Occipital lobe (tissue), 2 donors: ENCODE results near the gene SLC6A3. TPM values are rescaled to one million over a fixed set of nuclear protein-coding genes. Genes with fewer than 3 reads are reported as not detected.

Source experiments
- DNase-seq: peaks from one replicate; lab custom pipeline; 2025; lab: John Stamatoyannopoulos, UW
- total RNA-seq: library from RNA; depleted of rRNA; stranded (reverse); fragments of >200 nt; gene quantifications from one replicate; pipeline ENCODE4 v1.2.3, GENCODE V29; 2014

SLC6A3 gene
- total RNA-seq, 1 donor from 2014 or later = not detected

DNA sequence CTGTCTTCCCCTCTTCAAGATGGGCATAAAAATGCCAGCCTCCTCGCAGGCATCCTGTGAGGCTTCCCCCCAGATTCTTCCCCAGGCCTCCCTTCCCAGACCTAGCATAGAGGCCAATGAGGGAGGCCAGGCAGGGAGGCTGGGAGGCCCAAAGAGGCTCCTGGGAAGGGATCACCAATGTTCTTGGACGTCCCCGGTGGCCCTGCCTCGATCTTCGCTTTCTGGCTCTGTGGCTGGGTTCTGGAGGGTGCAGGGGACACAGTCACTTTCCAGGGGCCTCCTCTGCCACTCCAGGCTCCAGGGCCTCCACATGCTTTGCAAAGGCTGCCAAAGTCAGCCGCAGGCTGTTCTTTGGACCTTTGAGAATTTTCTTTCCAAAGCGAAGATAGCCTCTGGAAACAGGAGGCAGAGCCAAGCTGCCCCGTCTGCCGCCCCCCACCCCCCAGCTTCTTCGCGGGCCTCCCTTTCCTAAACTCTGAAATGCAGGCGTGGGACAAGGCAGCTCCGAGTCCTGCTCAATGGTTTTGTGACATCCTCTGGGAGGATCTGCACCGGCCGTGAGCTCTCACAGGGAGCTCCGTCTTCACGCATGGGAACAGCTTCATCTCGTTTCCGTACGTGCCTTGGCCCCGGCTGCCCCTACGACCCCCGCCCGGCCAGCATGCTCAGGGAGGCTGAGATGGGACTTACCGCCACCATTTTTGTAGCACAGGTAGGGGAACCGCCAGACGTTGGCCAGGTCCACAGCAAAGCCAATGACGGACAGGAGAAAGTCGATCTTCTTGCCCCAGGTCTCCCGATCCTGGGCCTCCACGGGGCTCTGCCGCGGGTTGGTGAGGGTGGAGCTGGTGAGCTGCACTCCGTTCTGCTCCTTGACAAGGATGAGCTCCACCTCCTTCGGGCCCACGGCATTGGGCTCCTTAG, 2.8 kb downstream of the SLC6A3 start:
- DNase-seq = no peak

DNA sequence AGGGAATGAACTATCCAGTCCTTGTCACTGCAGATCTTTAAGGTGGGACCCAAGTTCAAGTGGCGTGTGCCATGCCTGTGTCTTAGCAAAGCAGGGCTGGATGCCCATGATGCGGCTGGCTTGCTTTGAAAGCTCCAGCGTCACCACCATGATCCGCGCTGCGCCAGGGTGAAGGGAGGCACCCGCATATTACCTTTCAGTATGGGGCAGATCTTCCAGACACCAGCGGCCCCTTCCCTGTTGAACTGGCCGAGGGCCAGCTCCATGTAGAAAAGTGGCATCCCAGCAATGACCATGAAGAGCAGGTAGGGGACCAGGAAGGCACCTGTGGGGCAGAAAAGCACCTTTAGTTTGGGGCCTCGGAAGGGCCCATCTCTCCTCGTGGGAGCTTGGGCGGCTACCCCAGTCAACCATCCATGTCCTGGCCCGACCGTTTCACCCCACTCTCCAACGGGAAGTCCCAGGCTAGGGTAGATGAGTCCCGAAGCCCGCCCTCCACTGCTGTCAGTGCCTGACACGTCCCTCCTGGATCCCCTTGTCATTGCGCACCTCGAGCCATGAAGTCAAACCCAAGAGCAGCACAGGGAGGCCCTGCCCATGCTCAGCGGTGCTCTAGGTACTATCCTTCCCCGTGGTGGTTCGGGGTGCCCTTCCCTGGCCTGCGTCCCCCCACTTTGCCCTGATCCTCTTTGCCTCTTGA, 3.9 kb downstream of the SLC6A3 start:
- DNase-seq = no peak

DNA sequence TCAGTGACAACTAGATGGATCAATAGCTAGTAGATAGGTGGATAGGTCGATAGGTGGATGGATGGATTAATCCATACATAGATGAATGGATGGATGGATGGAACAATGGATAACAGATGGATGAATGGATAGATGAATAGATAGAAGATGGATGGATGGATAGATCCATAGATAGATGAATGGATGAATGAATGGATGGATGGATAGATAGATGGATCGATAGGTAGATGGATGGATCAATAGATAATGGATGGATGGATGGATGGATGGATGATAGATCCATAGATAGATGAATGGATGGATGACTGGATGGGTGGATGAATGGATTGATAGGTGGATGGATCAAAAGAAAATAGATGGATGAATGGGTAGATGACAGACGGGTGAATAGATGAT, 5.1 kb downstream of the SLC6A3 start:
- DNase-seq = no peak

DNA sequence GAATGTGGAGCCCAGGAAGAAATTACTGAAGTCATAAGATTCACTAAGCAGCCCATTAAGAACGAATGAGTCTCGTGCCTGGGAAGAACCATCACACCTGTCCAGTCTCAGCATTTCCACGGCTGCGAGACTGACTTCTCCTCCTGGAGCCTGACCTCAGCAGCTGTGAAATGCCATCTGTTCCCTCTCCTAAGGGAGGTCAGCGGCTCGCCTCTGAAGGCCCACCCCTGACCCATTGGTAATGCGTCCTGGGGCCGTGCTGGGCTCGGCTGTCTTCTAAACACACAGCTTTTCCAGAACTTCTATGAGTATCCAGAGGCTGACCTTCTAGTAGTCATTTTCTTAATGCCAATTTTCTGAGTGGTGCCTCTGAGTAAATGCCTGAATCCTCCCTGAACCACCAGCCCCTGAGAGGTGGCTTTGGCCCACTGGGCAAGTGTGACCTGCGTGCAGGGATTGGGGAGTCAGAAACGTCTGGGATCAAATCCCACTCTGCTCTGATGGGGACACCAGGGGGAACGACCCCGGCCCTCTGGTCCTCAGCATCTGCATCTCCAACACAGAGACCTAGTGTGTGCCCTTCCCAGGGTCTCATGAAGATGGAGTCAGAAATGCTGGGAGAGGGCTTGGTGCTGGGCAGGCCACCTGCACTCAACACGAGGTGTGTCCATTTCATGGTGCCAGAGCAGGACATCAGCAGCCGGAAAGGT, 5.7 kb downstream of the SLC6A3 start:
- no peak for DNase-seq

DNA sequence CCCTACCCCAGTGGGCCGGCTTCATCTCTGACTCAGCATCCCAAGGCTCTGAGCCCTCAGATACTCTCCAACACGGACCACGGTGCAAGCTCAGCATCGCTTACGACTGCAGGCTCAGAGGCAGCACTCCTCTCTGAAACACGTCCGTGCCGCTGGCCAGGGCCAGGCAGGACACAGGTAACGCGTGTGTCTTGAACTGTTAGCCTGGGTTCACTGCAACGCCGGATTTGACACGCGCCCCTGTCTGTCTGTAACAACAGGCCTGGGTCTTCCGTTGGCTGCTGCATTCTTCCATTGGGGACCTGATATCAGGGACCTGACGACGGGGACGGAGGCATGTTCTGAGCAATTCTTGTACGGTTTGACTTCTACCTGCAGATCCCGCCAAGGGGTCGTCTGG, 6.4 kb downstream of the SLC6A3 start:
- no peak for DNase-seq

DNA sequence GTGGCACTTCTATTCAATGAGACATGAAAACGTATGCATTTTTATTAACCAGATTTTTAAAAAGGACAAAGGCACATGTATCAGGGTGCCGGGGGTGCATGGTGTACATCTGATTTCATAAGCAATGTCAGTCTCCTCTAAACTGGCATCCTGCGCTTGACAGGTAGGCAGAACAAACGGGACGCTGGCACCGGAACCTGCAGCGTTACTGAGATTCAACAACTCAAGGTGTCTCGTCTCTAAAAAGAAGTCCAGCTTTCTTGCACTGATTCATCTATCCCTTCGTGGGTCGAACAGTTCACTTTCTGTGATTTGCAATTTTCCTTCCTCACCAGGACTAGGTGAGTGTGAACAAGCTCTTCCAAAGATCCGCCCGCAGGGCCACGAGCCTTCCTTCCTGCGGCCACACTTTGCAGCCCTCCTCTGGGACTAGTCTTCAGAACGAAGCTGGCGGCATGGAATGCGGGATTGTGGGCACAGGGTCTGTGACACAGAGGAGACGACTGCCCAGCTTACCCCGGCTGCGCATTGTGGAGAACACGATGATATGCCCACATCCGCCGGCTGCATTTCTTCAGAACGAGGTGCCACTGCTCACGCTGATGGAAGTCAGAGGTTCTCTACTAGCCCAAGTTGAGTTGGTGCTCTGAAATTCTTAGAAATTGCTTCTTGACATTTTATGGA, 7.2 kb downstream of the SLC6A3 start:
- no peak for DNase-seq

DNA sequence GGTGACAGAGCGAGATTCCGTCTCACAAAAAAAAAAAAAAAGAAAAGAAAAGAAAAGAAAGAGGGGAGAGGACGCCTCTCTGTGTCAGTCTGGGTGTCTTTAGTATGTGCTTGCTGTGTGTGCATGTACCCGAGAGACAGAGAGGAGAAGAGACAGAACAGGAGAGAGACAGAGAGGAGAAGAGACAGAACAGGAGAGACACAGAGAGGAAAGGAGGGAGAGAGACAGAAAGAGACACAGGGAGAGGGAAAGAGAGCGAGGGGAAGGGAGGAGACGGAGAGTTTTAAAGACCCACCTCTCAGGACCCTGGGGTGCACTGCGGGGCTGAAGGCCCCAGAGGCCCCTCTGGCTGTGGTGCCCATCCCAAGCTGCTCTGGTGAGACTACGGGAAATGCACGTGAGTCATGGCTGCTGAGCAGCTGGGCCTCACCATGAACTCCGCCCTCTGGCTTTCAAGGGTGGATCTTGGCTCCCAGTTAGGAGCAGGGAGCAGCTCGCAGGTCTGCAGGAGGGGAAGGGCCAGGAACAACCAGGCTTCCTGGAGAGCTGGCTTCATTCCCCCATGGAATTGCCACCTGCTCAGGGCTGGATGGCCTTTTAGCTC, 7.9 kb downstream of the SLC6A3 start:
- no peak for DNase-seq

DNA sequence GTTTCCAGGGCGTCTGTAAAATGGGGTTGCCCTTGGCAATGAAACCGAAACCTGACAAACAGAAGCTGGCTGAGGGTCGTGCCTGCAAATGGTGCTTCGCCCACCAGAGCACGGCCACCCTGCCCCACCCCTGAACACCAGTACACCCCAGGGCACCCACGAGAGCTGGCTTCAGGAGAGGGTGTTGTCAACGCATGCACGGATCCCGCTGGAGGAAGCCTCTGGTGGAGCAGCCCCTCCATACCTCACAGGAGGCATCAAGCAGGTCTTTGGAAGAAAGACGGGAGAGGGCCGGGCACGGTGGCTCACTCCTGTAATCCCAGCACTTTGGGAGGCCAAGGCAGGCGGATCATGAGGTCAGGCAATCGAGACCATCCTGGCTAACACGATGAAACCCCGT, 8.6 kb downstream of the SLC6A3 start:
- DNase-seq = no peak

DNA sequence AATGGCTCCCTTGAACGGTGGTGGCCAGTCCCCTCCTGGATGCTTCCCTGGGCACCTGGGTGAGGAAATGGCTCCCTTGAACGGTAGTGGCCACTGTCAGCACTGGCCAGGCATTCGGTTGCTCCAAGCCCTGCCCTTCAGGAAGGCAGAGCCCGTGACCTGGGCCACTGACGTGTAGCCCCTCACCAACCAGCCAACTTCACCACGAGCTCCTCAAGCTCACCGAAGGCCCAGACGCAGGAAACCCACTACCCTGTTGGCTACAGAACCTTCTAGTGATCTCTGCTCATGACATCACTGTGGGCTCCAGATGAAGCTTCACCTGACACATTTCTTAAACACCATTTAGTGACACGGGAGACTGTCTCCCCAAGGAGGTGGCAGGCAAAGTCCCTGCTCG, 9.2 kb downstream of the SLC6A3 start:
- DNase-seq = no peak

DNA sequence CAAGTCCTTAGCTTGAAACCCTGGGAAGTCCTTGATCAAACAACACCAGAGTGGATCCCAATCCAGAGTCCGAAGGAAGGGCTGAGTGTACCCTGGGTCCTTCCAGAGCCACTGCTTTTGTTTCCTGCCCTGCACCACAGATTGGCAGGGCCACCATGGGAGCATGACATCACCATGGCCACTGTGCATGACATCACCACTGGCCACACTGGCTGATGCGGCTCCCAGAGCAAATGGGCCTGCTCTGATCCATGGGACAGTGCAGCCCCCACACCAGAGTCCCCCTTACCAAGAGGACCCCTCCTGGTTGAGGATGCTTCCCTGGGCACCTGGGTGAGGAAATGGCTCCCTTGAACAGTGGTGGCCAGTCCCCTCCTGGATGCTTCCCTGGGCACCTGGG, 9.9 kb downstream of the SLC6A3 start:
- DNase-seq = no peak

DNA sequence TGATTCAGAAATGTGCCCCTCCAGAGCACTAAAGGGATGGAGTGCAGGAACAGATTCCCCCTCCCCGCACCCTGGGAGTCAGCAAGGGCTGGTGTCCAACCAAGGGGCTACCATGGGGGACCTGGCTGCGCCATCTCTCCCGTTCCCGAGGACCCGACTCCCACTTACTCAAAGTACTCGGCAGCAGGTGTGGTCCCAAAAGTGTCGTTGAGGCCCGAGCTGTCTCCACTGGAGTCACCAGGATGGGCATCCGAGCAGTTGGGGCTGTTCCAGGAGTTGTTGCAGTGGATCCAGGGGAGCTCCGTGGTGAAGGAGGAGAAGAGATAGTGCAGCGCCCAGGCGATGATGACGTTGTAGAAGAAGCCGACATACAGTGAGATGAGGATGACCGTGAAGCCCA, 12.9 kb downstream of the SLC6A3 start:
- no peak for DNase-seq

DNA sequence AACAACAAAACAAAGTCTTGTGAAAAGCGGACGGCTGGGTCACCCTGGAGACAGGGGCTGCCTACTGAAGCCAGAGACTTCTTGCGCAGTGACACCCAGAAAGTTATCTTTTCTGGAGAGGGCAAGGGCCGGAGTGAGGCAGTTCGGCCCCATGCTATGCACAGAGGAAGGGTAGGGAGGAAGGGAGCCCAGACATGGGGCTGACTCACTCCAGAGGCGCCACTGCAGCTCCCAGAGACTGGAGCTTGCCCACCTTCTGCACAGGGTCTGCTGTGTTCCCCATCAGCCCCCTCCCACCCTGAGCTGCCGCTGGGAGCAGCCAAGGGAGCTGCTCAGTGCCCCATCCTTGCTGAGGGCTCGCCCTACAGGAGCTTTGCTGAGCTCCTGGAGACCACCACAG, 13.3 kb downstream of the SLC6A3 start:
- DNase-seq = no peak

DNA sequence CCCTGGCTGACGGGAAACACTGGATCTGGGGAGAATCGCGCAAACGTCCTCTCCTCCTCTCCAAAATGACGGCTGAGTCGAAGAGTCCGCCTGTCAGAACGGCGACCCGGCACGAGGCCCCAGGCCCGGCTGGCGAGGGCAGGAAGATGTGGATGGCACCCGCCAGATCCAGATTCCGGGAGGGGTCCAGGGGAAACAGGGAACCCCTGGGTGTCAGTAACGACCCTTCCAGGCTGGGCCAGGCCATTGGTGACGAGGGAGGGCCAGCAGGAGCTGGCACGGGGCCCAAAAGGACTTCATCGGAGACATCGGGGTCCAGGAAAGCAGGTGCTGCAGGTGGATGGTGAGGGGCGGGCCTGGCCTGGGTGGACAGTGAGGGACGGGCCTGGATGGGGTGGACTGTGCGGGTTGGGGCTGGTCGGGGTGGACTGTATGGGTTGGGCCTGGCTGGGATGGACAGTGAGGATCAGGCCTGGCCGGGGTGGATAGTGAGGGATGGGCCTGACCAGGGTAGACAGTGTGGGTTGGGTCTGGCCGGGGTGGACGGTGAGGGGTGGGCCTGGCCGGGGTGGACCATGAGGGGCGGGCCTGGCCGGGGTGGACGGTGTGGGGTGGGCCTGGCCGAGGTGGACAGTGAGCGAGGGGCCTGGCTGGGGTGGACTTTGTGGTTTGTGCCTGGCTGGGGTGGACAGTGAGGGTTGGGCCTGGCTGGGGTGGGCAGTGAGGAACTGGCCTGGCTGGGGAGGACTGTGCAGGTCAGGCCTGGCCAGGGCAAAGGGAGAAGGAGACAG, 14.0 kb downstream of the SLC6A3 start:
- DNase-seq = no peak

DNA sequence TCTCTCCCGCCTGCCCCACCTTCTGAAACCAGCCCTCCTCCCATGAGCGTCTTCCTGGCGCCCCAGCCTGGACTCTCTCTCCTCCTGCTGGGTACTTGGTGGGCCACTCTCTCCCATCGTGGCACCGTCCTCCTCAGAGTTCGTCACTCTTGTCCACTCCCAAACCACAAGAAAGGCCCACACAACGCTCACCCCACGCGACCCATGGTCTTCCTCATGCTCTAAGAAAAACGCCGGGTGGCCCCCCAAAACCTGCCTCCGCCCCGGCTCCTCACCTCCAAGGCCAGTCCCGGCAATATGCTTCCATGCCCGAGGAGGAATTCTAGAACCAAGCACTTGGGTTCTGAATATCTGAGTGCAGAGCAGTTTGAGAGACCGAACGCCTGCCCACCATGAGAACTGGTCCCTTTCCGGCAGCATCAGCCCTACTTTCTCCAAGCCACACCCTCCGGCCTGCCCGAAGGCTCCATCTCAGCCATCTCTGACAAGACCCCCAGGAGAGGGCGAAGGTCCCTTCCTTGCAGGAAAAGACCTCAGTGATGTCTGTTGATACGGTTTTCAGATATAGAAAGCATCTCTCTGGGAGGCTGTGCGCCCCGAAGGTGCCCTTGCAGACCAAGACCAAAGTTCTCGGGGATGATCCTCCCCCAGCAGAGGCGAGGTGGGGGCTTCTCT, 15.0 kb downstream of the SLC6A3 start:
- DNase-seq = no peak

DNA sequence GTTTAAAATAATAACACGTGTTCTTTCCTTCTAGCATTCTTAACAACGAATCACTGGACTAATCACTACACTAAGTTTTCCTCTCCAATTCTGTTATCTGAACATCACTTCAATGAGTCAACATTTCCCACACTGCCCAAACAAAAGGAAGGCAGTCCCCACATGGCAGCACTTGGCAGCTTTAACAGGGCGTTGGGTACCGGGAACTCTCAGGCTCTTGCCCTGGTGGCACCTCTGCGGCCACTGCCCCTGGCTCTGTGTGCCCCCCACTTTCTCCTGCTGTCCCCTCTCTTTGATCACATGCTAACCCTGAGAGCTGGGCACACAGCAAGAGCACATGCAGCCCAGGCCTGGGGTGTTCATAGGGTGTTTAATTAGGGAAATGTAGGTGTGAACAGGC, 15.7 kb downstream of the SLC6A3 start:
- DNase-seq = no peak

DNA sequence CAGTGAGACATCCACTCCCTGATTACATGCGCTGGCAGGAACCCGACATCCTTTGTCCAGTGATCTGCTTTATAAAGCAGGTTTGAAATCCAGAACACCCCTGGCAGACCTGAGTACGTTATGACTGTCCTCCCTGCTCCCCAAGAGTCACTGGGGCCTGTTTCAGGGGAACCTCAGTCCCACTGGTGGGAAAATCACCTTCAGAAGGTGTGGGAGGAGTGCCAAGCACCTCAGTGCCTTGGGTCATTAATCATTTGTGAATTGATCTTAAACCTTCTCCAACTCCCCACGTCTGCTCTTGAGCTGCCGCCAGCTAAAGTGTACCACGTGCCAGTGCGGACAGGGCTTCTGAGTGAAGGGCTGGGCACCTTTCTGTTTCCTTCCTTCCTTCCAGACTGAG, 16.2 kb downstream of the SLC6A3 start:
- DNase-seq = no peak

DNA sequence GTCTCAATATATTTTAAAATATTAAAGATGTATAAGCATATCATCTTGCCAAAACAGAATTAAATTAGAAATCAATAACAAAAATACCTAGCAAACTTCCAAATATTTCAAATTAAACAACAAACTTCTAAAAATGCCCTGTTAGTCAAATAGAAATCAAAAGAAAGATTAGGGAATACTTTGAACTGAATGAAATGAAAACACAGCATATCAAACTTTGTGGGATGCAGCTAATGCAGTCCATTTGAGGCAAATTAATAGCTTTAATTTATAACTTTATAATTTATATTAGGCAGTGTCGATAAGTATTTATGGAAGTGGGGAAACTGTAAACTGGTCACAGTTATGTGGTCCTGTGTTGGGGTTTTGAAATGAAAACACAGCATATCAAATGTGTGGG, 17.1 kb downstream of the SLC6A3 start:
- no peak for DNase-seq

DNA sequence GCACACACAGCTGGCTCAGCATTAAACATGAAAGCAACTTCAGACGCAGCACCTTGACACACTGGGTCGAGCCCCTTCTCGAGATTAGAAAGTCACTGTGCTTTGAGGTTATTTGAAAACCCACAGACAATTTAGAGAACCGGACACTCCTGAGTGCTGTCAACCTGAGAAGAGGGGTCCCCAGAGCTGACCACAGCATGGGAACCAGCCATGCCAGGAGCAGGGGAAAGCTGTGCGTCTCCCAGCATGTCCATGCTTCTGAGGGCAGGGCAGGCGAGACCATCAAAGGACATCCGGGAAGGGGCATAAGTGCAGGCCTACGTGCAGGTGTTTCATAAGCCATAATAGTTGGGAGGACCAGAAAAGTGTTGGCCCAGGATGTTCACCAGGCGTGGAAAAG, 20.5 kb downstream of the SLC6A3 start:
- DNase-seq = no peak

DNA sequence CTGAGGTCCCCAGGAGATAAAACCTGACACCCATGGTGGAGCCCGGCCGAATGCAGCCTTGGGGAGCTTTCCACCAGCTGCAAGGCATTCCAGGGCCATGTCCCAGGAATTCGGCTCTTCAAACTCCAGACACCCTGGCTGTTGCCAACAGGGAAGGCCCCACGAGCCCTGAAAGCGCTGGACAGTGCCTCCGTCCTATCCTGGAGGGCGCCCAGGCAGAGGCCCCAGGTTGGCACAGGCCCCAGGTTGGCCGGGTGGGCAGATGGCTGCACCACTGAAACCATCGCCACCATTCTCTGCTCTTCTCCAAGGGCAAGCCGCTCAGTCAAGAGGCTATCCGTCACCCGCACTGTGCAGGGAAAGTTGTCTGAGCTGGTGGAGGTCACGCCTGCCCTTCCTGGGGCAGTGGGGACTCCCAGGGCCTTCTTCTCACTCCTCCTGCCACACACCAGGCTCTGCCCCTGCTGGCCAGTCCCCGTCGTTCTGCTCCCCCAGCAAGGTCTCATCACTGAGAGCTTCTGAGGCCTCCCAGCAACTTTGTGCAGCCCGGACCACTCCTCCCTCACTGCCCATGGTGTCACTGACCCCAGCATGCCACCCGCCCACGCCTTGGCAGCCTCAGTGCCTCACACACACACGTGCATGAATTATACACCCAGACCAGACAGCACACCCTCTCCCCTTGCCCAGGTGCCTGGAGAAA, 21.2 kb downstream of the SLC6A3 start:
- DNase-seq = no peak
